Measurements from ENCODE around the gene BLNK. TPM values are rescaled to one million over a fixed set of nuclear protein-coding genes. Genes with fewer than 3 reads are reported as not detected.

BLNK gene
- total and polyA plus RNA-seq, 2 donors (not counting 1 experiment from before 2014, with no cell fraction given) = 0.33 TPM; not detected in 1

DNA sequence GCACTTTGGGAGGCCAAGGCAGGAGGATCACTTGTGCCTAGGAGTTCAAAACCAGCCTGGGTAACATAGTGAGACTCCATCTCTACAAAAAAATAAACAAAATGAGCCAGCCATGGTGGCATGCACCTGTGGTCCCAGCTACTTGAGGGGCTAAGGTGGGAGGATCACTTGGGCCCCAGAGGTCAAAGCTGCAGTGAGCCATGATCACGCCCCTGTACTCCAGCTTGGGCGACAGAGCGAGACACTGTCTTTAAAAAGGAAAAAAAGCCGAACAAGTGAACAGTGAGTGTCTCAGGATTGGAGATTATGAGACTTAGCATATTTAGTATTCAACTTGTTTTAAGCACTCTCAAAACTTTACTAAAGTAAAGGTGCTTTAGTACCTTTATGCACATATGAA lies 28.1 kb downstream of the BLNK start:
- H3K27ac ChIP-seq (ENCODE audit: insufficient read depth, low read length) = no peak overlapping the region
- no peaks in the 10 kb centered on the region for H3K27me3 ChIP-seq (ENCODE audit: control insufficient read depth, insufficient read depth, low read length)
- H2AFZ ChIP-seq (ENCODE audit: low read length) = no peak overlapping the region
- H3K4me1 ChIP-seq (ENCODE audit: control insufficient read depth, extremely low read depth, insufficient read depth, low read length) = no peaks in the 10 kb centered on the region
- no peaks in the 10 kb centered on the region for H3K36me3 ChIP-seq (ENCODE audit: control insufficient read depth, insufficient read depth, low read length)
- H3K79me2 ChIP-seq (ENCODE audit: control insufficient read depth, insufficient read depth, low read length) = no peaks in the 10 kb centered on the region
- H3K4me3 ChIP-seq (replicated peaks in 1 of 4; ENCODE audit: control extremely low read depth in 1 of 4, insufficient read depth in 1 of 4, low read depth in 3 of 4, low read length in 4 of 4) = no peak overlapping the region
- H3K4me2 ChIP-seq (ENCODE audit: extremely low read depth, insufficient read depth, low read length) = no peak overlapping the region
- H4K20me1 ChIP-seq (ENCODE audit: control insufficient read depth, extremely low read depth, insufficient read depth, low read length) = no peaks in the 10 kb centered on the region
- H3K9ac ChIP-seq (ENCODE audit: insufficient read depth, low read length) = no peak overlapping the region
- DNase-seq (ENCODE audit: low read depth in 2 of 2) = no peak
- no peaks in the 10 kb centered on the region for H3K9me3 ChIP-seq (ENCODE audit: control insufficient read depth, insufficient read depth, low read depth, low read length)
- TF ChIP-seq, protein P1, sequence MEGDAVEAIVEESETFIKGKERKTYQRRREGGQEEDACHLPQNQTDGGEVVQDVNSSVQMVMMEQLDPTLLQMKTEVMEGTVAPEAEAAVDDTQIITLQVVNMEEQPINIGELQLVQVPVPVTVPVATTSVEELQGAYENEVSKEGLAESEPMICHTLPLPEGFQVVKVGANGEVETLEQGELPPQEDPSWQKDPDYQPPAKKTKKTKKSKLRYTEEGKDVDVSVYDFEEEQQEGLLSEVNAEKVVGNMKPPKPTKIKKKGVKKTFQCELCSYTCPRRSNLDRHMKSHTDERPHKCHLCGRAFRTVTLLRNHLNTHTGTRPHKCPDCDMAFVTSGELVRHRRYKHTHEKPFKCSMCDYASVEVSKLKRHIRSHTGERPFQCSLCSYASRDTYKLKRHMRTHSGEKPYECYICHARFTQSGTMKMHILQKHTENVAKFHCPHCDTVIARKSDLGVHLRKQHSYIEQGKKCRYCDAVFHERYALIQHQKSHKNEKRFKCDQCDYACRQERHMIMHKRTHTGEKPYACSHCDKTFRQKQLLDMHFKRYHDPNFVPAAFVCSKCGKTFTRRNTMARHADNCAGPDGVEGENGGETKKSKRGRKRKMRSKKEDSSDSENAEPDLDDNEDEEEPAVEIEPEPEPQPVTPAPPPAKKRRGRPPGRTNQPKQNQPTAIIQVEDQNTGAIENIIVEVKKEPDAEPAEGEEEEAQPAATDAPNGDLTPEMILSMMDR (conservative IDR thresholded peaks at IDR 0.05 in 1 of 2, IDR thresholded peaks at IDR 0.05 in 1 of 2; ENCODE audit: low read depth in 1 of 2, low read length in 2 of 2) = no peak
- TF ChIP-seq EZH2 (IDR thresholded peaks at IDR 0.05; ENCODE audit: low read length, missing control alignments) = no peak

DNA sequence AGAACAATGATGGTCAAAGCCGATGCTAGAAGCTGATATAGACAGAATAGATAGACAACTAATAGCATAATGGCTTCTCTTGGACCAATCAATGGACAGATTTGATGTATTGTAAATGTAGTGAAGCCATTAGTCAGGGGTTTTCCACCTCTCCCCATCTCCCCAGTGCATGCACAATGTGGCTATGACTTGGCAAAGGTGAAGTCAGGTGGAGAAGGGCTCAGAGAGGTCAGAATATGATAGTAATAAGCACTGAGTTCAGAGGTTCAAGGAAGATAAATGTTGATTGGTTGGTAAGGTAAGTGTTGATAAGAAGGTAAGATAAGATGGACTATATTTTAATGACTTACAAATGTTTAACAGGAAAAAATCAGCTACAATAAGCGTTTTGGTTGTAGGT lies 28.5 kb downstream of the BLNK start:
- Histone ChIP-seq H3K4me1 (ENCODE audit: control insufficient read depth, extremely low read depth, insufficient read depth, low read length) (no peaks in the 10 kb centered on the region), H3K36me3 (ENCODE audit: control insufficient read depth, insufficient read depth, low read length) (no peaks in the 10 kb centered on the region), H3K4me2 (ENCODE audit: extremely low read depth, insufficient read depth, low read length) (no peak overlapping the region), H3K79me2 (ENCODE audit: control insufficient read depth, insufficient read depth, low read length) (no peaks in the 10 kb centered on the region), H3K9me3 (ENCODE audit: control insufficient read depth, insufficient read depth, low read depth, low read length) (no peaks in the 10 kb centered on the region), H3K27ac (ENCODE audit: insufficient read depth, low read length) (no peak overlapping the region), H3K9ac (ENCODE audit: insufficient read depth, low read length) (no peak overlapping the region), H4K20me1 (ENCODE audit: control insufficient read depth, extremely low read depth, insufficient read depth, low read length) (no peaks in the 10 kb centered on the region), H2AFZ (ENCODE audit: low read length) (no peak overlapping the region), H3K4me3 (replicated peaks in 1 of 4; ENCODE audit: control extremely low read depth in 1 of 4, insufficient read depth in 1 of 4, low read depth in 3 of 4, low read length in 4 of 4) (no peak overlapping the region), H3K27me3 (ENCODE audit: control insufficient read depth, insufficient read depth, low read length) (no peaks in the 10 kb centered on the region)
- DNase-seq (ENCODE audit: low read depth in 2 of 2) = no peak
- TF ChIP-seq, protein P1 (conservative IDR thresholded peaks at IDR 0.05 in 1 of 2, IDR thresholded peaks at IDR 0.05 in 1 of 2; ENCODE audit: low read depth in 1 of 2, low read length in 2 of 2) = no peak

DNA sequence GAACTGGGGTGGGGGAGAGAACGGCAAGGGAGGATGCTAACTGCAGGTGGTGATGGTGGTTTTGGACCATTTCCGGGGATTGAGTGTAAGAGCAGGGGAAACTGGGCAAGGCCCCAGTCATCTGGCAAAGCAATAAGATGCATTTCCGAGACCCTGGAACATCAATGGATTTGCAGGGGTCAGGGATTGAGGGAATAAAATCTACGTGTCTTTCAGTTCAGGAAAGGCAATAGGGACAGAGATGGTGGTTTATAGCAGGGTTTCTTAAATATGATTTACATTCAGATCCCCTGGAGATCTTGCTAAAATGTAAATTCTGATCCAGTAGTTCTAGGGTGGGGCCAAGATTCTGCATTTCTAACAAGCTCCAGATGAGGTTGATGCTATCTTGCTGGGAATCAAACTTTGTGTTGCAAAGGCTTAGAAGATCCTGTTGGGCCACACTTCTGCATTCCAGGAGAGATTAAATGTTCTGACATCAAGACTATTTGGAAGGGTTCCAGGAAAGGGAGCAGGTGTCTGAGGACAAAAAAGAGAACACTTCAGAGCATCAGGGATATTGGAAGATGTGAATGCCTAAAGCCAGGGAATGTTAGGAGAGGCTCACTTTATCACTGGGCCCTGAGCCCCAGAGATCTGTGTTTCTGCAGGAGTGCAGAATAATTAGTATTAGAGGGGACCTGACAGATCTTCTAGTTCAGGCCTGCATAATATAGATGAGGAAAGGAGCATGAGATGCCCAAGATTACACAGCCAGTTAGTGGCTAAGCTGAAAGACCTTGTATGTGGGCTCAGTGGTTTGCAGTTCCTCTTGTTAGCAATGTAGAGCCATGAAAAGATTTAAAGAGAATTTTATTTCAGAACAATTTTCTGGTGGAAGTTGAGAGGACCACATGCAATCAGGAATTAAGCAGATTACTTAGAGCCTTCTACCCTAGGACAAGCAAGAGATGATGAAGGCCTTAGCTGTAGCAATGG lies 32.4 kb downstream of the BLNK start:
- no peaks in the 10 kb centered on the region for H3K36me3 ChIP-seq (ENCODE audit: control insufficient read depth, insufficient read depth, low read length)
- H3K4me1 ChIP-seq (ENCODE audit: control insufficient read depth, extremely low read depth, insufficient read depth, low read length) = no peaks in the 10 kb centered on the region
- no peaks in the 10 kb centered on the region for H3K9me3 ChIP-seq (ENCODE audit: control insufficient read depth, insufficient read depth, low read depth, low read length)
- H3K79me2 ChIP-seq (ENCODE audit: control insufficient read depth, insufficient read depth, low read length) = no peaks in the 10 kb centered on the region
- no peak for DNase-seq (ENCODE audit: low read depth in 2 of 2)
- H2AFZ ChIP-seq (ENCODE audit: low read length) = no peak overlapping the region
- no peaks in the 10 kb centered on the region for H3K27me3 ChIP-seq (ENCODE audit: control insufficient read depth, insufficient read depth, low read length)
- no peak overlapping the region for H3K4me3 ChIP-seq (replicated peaks in 1 of 4; ENCODE audit: control extremely low read depth in 1 of 4, insufficient read depth in 1 of 4, low read depth in 3 of 4, low read length in 4 of 4)
- H4K20me1 ChIP-seq (ENCODE audit: control insufficient read depth, extremely low read depth, insufficient read depth, low read length) = peaks cover 1% of the 10 kb centered on the region
- no peak for TF ChIP-seq EZH2 (IDR thresholded peaks at IDR 0.05; ENCODE audit: low read length, missing control alignments)
- TF ChIP-seq, protein P1 (conservative IDR thresholded peaks at IDR 0.05 in 1 of 2, IDR thresholded peaks at IDR 0.05 in 1 of 2; ENCODE audit: low read depth in 1 of 2, low read length in 2 of 2) = no peak
- no peak overlapping the region for H3K9ac ChIP-seq (ENCODE audit: insufficient read depth, low read length)
- H3K27ac ChIP-seq (ENCODE audit: insufficient read depth, low read length) = no peak overlapping the region
- H3K4me2 ChIP-seq (ENCODE audit: extremely low read depth, insufficient read depth, low read length) = no peak overlapping the region

Data from fibroblast of lung (primary cell).